Stomach (tissue), 4 donors: Measurements from ENCODE around the gene EFNA1.

Source experiments
- CTCF ChIP-seq, 7 experiments: fragments of 450-650 bp in 4 of 7; fragments of 200-600 bp in 3 of 7; sonication (generic) in 3 of 7; IDR thresholded peaks; one replicate each; pipeline ENCODE4 v1.5.1; 2016 to 2019; ENCODE audit warnings: antibody characterized with exemption in 7 of 7, control low read depth in 2 of 7, mild to moderate bottlenecking in 1 of 7
- EP300 ChIP-seq: sonication (generic); formaldehyde crosslinking; IDR thresholded peaks from one replicate; pipeline ENCODE4 v1.6.1; 2017; ENCODE audit warnings: antibody characterized with exemption
- POLR2A ChIP-seq, 4 donors: fragments of 450-650 bp; IDR thresholded peaks; one replicate each; pipeline ENCODE4 v1.6.1; 2016; ENCODE audit warnings: antibody characterized with exemption in 4 of 4, control low read depth in 2 of 4, mild to moderate bottlenecking in 1 of 4, moderate library complexity in 1 of 4

DNA sequence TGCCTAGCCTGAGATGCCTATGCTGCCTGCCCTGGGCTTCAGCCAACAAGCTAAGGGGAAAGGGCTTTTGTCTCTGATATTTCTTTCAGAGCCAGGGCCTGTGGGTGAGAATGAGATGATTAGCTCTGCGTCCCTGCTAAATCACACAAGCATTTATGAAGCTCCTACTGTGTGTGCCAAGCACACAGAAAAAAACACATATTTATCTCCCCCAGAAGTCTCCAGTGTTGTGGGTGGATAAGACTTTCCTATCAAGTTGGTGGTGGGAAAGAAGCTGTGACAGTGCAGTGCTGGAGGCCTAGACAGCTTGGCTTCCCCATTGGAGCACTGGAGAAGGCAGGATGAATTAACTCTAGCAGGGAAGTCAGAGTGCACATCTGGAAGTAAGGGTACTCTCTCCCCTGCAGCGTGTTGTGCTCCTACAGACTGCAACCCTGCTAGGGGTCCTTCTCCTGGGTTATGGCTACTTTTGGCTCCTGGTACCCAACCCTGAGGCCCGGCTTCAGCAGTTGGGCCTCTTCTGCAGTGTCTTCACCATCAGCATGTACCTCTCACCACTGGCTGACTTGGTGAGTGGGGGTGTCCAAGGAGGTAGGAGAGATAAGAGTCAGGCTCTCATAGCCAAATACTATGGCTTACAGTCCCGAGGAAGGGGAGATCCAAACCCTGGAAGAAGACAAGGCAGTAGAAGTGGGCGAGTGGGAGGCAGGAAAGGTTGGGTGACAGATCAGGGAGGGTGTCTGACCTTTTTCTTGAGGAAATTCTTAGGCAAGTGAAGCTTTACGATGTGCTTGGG is 9.7 kb downstream of the EFNA1 start:
- no peak for TF ChIP-seq CTCF (IDR thresholded peaks at IDR 0.05)
- TF ChIP-seq EP300: no peak
- TF ChIP-seq POLR2A (IDR thresholded peaks at IDR 0.05): no peak
